LNCAP (cell line): ENCODE results near the gene CORO2B.

Experiments used
- CTCF ChIP-seq: fragments of 450-650 bp; IDR thresholded peaks from 2 replicates; pipeline ENCODE4 v1.5.1; 2017; ENCODE audit warnings: mild to moderate bottlenecking

CORO2B gene

DNA sequence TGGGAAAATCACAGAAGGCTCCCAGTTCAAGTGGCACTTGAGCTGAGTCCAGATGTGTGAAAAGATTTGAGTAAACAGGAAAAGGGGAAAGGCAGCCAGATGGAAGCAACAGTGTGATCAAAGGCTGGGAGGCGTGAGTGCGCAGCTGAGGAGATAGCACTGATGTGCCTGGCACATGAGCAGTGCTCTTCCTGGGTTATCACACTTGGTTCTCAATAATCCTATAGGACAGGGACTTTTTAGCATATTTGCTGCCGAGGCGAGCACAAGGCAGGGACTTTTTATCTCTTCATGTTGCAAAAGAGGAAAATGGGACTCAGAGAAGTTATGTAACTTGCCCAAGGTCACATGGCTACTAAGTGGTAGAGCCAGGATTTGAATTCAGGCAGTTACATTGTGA lies 39.6 kb downstream of the CORO2B start:
- no peak for TF ChIP-seq CTCF

- TF ChIP-seq CTCF: no peak
Measured at GRCh38 chr15:68618908-68619698, 40.3 kb downstream of the CORO2B start.

DNA sequence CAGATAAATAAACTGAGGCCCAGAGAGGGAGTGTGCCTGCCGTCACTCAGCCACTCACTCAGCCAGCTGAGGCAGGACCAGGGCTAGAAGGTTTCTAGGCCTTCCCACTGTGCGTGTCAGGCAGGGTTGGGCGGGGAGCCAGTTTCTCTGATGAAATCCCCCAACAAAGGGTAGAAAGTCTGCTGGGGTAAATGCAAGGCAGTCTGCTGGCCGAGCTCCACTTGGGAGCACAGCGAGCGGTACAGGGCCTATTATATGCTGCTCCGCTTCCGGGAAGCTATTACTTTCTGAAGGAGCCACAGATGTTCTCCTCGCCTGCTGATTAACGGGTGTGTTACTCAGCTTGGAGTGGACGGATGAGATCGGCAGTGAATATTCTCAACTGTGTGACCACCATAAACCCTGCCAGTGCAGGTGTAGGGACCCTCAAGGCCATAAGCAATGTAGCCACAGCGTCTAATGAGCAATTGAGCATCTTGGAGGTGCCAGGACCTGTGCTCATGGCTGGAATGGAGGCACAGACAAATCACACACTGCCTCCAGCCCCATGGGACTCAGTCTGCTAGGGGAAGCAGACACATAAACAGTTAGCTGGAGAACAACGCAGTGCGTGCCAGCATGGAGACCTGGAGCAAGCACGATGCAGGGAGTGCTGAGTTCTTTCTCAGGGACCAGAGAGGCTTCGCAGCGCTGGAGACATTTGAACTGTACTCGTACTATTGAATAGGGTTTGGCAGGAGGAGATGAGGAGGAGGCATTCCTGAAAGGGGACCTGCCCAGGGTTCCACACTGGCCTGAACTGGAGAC lies 42.1 kb downstream of the CORO2B start:
- no peak for TF ChIP-seq CTCF

DNA sequence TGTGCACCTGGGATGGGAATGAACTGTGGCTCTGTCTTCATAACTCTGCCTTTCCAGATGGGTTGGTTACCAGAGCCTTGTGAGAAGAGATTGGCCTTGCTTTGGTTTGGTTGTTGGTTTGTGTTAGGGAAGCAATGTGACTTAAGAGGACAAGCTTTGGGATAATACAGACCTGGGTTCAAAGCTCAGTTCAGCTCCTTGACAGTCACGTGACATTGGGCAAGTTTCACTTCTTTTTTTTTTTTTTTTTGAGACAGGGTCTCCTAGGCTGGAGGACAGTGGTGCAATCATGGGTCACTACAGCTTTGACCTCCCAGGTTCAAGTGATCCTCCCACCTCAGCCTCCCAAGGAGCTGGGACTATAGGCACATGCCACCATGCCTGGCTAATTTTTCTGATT lies 42.7 kb downstream of the CORO2B start:
- TF ChIP-seq CTCF: no peak

- TF ChIP-seq CTCF: no peak
Measured at GRCh38 chr15:68623301-68623892, 44.6 kb downstream of the CORO2B start.

DNA sequence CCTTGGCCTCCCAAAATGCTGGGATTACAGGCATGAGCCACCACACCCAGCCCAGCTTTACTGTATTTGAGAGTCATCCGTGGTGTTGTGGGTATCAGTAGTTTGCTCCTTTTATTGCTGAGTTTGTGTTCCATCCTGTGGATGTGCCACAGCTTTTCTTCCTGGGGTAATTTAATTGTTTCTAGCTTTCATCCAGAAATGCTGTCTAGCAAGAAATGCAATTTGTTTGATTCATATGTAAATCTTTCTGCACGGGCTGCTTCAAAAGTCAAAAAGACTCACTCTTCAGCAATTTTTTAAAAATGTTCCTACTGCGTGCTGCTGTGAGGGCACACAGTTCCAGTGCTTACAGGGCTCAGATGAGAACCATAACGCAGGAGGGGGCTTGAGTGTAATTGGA lies 47.1 kb downstream of the CORO2B start:
- no peak for TF ChIP-seq CTCF

- TF ChIP-seq CTCF: no peak
Measured at GRCh38 chr15:68626283-68626682, 47.5 kb downstream of the CORO2B start.
